K562 (cell line): ENCODE results near the gene CRIP1. TPM values are rescaled to one million over a fixed set of nuclear protein-coding genes. Genes with fewer than 3 reads are reported as not detected.

Experiments used
- E2F4 ChIP-seq: sonication (generic); formaldehyde crosslinking; IDR thresholded peaks from 2 replicates; pipeline ENCODE4 v1.8.0; 2022; ENCODE audit warnings: mild to moderate bottlenecking, low read depth, missing genetic modification reagents
- HCFC1 ChIP-seq: IDR thresholded peaks from 2 replicates; pipeline ENCODE4 v1.6.1; 2012; ENCODE audit warnings: low read depth, low read length, improper control_type of control experiment
- NBN ChIP-seq: fragments of 450-650 bp; IDR thresholded peaks from 2 replicates; pipeline ENCODE4 v1.6.1; 2016; ENCODE audit warnings: low read depth, mild to moderate bottlenecking
- NEUROD1 ChIP-seq: fragments of 150-350 bp; IDR thresholded peaks from 2 replicates; pipeline ENCODE4 v1.6.1; 2014; ENCODE audit warnings: borderline replicate concordance, low read length, low read depth; ENCODE audit not compliant: partially characterized antibody
- NR2C2 ChIP-seq, 2 experiments: fragments of 200-800 bp in 1 of 2; sonication (Bioruptor generic) in 1 of 2; sonication (generic) in 1 of 2; formaldehyde crosslinking in 1 of 2; IDR thresholded peaks; 2 replicates each; pipeline versions ENCODE4 v1.6.1 to v1.8.0; 2016 to 2022; ENCODE audit warnings: mild to moderate bottlenecking in 1 of 2, missing compliant biosample characterization in 1 of 2, missing genetic modification characterization in 1 of 2, missing genetic modification reagents in 1 of 2
- SETDB1 ChIP-seq: IDR thresholded peaks from one replicate; pipeline ENCODE4 v1.6.1; 2012; ENCODE audit warnings: low read length, control low read depth, inconsistent platforms
- STAT6 ChIP-seq: sonication (generic); formaldehyde crosslinking; IDR thresholded peaks from 2 replicates; pipeline ENCODE4 v1.8.1; 2023; ENCODE audit warnings: mild to moderate bottlenecking, missing genetic modification reagents
- TAF1 ChIP-seq: IDR thresholded peaks from 2 replicates; pipeline ENCODE4 v1.6.1; 2011; ENCODE audit warnings: mild to moderate bottlenecking, low read length, moderate library complexity; ENCODE audit not compliant: insufficient read depth, control insufficient read depth, severe bottlenecking; ENCODE audit errors: extremely low read depth
- USF1 ChIP-seq: sonication (generic); formaldehyde crosslinking; IDR thresholded peaks from 2 replicates; pipeline ENCODE4 v1.9.0; 2022; ENCODE audit warnings: mild to moderate bottlenecking, missing genetic modification reagents
- ZC3H4 ChIP-seq: sonication (generic); formaldehyde crosslinking; IDR thresholded peaks from 2 replicates; pipeline ENCODE4 v1.9.0; 2021; ENCODE audit warnings: missing genetic modification reagents, borderline replicate concordance
- ZEB2 ChIP-seq: fragments of 450-650 bp; IDR thresholded peaks from 2 replicates; pipeline ENCODE4 v1.6.1; 2016
- ZFPM2 ChIP-seq: fragments of 250-450 bp; sonication (Bioruptor Pico); IDR thresholded peaks from 2 replicates; pipeline ENCODE4 v1.5.1; 2022; ENCODE audit warnings: mild to moderate bottlenecking
- ZNF740 ChIP-seq, 3 experiments: fragments of 200-800 bp in 1 of 3; sonication (Bioruptor generic) in 1 of 3; sonication (generic) in 1 of 3; formaldehyde crosslinking in 1 of 3; IDR thresholded peaks; 2 replicates each; pipeline versions ENCODE4 v1.6.1 to v1.8.0; 2016 to 2022; ENCODE audit warnings: mild to moderate bottlenecking in 2 of 3, missing compliant biosample characterization in 2 of 3, missing genetic modification characterization in 2 of 3, missing genetic modification reagents in 1 of 3
- polyA plus RNA-seq, 8 experiments: library from polyadenylated mRNA; depleted of rRNA in 4 of 8; stranded (reverse) in 5 of 8; unstranded in 3 of 8; fragments of >200 nt; fragmentation: Nextera tagmentation in 2 of 8; fragmentation: Illumina TruSeq in 1 of 8; extraction: Ambion mirVana in 2 of 8; extraction: Trizol in 1 of 8; gene quantifications; 2 replicates each; pipeline versions ENCODE4 v1.2.1 to v1.2.3, GENCODE V29; 2011 to 2014; ENCODE audit warnings: inconsistent platforms in 1 of 8, missing spikeins in 1 of 8
- total RNA-seq, 7 experiments: library from RNA; depleted of rRNA in 6 of 7; stranded (reverse); fragments of >200 nt in 6 of 7; fragmentation: Illumina TruSeq in 2 of 7; extraction: Trizol in 2 of 7; gene quantifications; 2 replicates each; pipeline versions ENCODE4 v1.2.1 to v1.2.3, GENCODE V29; 2011 to 2021; ENCODE audit warnings: low replicate concordance in 1 of 7
- TF ChIP-seq, protein P1 (sequence below): fragments of 250-450 bp; sonication (Bioruptor Pico); IDR thresholded peaks from 2 replicates; pipeline ENCODE4 v1.5.0; 2021
- TF ChIP-seq, protein P2 (sequence below), 3 experiments: IDR thresholded peaks in 2 of 3; conservative IDR thresholded peaks in 1 of 3; 2 replicates each; pipeline ENCODE4 v1.5.1; 2011 to 2012; ENCODE audit warnings: low read length in 3 of 3, mild to moderate bottlenecking in 3 of 3, control low read depth in 2 of 3, improper control_type of control experiment in 1 of 3, inconsistent platforms in 1 of 3, low read depth in 1 of 3, mixed read lengths in 1 of 3, moderate library complexity in 1 of 3; ENCODE audit not compliant: insufficient read depth in 2 of 3

The CRIP1 gene
- total and polyA plus RNA-seq, 9 of the 15 experiments (the other 6 are each of a cell fraction or from before 2014, with no cell fraction given) = 0.11 to 0.58 (median 0.14) TPM; not detected in 6

DNA sequence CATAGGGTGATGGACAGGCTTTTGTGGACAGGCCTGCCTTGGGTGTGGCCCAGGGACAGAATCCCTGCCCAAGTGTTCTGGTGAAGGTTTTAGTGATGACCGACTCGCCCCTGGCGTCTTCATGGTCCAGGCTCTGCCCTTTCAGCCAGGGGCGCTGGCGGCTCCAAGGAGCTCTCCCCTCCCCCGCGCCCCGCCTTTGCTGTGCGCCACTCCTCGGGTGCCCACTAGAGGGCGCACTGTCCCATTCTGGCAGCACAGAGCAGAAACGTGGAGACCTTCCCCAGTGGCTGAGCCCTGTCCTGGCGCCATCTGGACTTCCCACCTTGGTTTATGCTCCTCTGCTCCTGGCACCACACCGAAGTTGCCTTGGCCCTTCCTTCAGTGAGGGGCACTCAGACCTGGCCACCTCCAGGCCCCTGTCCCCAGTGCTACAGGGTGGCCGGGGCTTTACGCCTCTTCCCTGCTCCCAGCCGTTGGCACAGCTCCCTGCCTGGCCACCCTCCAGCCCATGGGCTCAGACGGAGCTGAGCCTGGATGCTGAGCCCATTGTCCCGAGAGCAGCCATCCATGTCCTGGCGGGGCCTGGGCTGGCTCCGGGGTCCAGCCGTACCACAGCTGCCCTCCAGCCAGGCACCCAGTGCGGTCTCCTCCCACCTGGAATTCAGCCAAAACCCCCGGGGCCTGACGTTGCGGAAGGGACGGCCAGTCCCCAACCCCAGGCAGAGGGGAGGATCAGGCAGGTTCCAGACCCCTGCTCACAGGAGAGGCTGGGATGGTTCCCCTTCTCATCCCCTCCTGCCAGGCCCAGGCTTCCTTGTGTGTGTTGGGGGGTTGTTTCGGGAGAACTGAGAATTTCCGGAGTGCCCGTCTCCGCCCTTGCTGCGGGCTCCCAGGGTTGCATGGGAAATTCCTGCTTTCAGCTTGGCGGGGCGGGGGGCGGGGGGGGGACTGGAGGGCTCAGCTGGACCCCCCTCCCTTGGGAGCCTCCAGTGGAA, 5.6 kb upstream of the CRIP1 start (continued):
- TF ChIP-seq NR2C2 (CRISPR knock-in tag; IDR thresholded peaks at IDR 0.05) = peak; percentile 62
- TF ChIP-seq NR2C2 (tag; IDR thresholded peaks at IDR 0.05) = no peak
- 0 out of 2 replicates have a peak, but pooled peaks have one; percentile 25 for TF ChIP-seq STAT6
- peak; percentile 61; the same call in 1 of the 2 replicates for TF ChIP-seq NBN
- TF ChIP-seq, protein P1, sequence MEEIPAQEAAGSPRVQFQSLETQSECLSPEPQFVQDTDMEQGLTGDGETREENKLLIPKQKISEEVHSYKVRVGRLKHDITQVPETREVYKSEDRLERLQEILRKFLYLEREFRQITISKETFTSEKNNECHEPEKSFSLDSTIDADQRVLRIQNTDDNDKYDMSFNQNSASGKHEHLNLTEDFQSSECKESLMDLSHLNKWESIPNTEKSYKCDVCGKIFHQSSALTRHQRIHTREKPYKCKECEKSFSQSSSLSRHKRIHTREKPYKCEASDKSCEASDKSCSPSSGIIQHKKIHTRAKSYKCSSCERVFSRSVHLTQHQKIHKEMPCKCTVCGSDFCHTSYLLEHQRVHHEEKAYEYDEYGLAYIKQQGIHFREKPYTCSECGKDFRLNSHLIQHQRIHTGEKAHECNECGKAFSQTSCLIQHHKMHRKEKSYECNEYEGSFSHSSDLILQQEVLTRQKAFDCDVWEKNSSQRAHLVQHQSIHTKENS (CRISPR knock-in tag) = no peak
- peak; percentile 18; the same call in 1 of the 2 replicates for TF ChIP-seq HCFC1
- 0 out of 2 replicates have a peak, but pooled peaks have one; percentile 39 for TF ChIP-seq ZNF740 (CRISPR knock-in tag; IDR thresholded peaks at IDR 0.05)
- TF ChIP-seq ZNF740 (tag; IDR thresholded peaks at IDR 0.05) = no peak
- TF ChIP-seq ZC3H4 (CRISPR knock-in tag) = peak; percentile 92; the same call in 1 of the 2 replicates
- peak; percentile 62 for TF ChIP-seq TAF1
- TF ChIP-seq ZFPM2 = no peak
- no peak for TF ChIP-seq USF1 (CRISPR knock-in tag)
- peak; percentile 29 for TF ChIP-seq NEUROD1
- 0 out of 2 replicates have a peak, but pooled peaks have one; percentile 20 for TF ChIP-seq ZEB2
- TF ChIP-seq SETDB1 = no peak
- TF ChIP-seq, protein P2, sequence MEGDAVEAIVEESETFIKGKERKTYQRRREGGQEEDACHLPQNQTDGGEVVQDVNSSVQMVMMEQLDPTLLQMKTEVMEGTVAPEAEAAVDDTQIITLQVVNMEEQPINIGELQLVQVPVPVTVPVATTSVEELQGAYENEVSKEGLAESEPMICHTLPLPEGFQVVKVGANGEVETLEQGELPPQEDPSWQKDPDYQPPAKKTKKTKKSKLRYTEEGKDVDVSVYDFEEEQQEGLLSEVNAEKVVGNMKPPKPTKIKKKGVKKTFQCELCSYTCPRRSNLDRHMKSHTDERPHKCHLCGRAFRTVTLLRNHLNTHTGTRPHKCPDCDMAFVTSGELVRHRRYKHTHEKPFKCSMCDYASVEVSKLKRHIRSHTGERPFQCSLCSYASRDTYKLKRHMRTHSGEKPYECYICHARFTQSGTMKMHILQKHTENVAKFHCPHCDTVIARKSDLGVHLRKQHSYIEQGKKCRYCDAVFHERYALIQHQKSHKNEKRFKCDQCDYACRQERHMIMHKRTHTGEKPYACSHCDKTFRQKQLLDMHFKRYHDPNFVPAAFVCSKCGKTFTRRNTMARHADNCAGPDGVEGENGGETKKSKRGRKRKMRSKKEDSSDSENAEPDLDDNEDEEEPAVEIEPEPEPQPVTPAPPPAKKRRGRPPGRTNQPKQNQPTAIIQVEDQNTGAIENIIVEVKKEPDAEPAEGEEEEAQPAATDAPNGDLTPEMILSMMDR (IDR thresholded peaks at IDR 0.05 in 2 of 3, conservative IDR thresholded peaks at IDR 0.05 in 1 of 3; ENCODE audit: insufficient read depth in 2 of 3, low read depth in 1 of 3, low read length in 3 of 3) = peak; percentile 92 to 98 (median 93)
- TF ChIP-seq E2F4 (CRISPR knock-in tag) = peak; percentile 48; the same call in 1 of the 2 replicates
